ENCODE data around the gene XCL2.
"Not testable (repeated sequence)": the region's sequence is repeated elsewhere in the genome, so short reads cannot be mapped to it uniquely, and the experiment has no call there.

- TF ChIP-seq EZH2 (IDR thresholded peaks at IDR 0.05); POLR2AphosphoS5 (IDR thresholded peaks at IDR 0.05; ENCODE audit: borderline replicate concordance, low read depth, low read length); FOXP2 (optimal IDR thresholded peaks at IDR 0.05; ENCODE audit: control extremely low read depth, extremely low read length, insufficient read depth): not testable (repeated sequence)
Observed at GRCh38 chr1:168574234-168574633, 30.4 kb upstream of the XCL2 start.
